Endothelial cell of umbilical vein (primary cell): Measurements from ENCODE around the gene MRFAP1. TPM values are rescaled to one million over a fixed set of nuclear protein-coding genes. Genes with fewer than 3 reads are reported as not detected.

Experiments
- BruUV-seq: library from RNA; stranded (reverse); fragments of 400-500 nt; replicated peaks from 2 replicates; lab custom pipeline; 2021; lab: Mats Ljungman, UMichigan
- CTCF ChIA-PET: fragments of 300-600, 350-600 bp; sonication (Branson Sonifier 250); formaldehyde crosslinking; loops from one replicate; lab custom pipeline; 2021; ENCODE audit warnings: antibody characterized with exemption, inconsistent platforms; lab: Charles Lee
- POLR2A ChIA-PET: fragments of 300-600, 350-600 bp; sonication (Branson Sonifier 250); formaldehyde crosslinking; loops from one replicate; lab custom pipeline; 2021; ENCODE audit warnings: antibody characterized with exemption, inconsistent platforms; lab: Charles Lee
- DNase-seq: peaks from one replicate; pipeline ENCODE4 v3.0.0-alpha.2; 2011; ENCODE audit warnings: low read depth, low spot score
- FAIRE-seq: peaks from 2 replicates; lab custom pipeline; 2011; peaks lifted over from hg19 to GRCh38; lab: Jason Lieb, UNC
- H2AFZ ChIP-seq: 2 replicates; pipeline ENCODE4 v1.6.0; 2012; ENCODE audit warnings: low read depth, low read length, control low read depth, inconsistent platforms
- H3K27ac ChIP-seq: 2 replicates; pipeline ENCODE4 v1.5.1; 2011; ENCODE audit warnings: low read depth, mild to moderate bottlenecking, control low read depth, low read length, moderate library complexity; ENCODE audit not compliant: insufficient read depth
- H3K27me3 ChIP-seq, 2 experiments: 2 replicates each; pipeline versions ENCODE4 v1.6.0 to v1.6.1; 2011; ENCODE audit warnings: low read length in 2 of 2, mixed read lengths in 1 of 2; ENCODE audit not compliant: control insufficient read depth in 2 of 2, insufficient read depth in 2 of 2
- H3K36me3 ChIP-seq, 2 experiments: 2 replicates in 1 of 2; 3 replicates in 1 of 2; pipeline ENCODE4 v1.5.1; 2011; ENCODE audit warnings: low read length in 2 of 2, mild to moderate bottlenecking in 1 of 2, moderate library complexity in 1 of 2; ENCODE audit not compliant: control insufficient read depth in 2 of 2, insufficient read depth in 2 of 2; ENCODE audit errors: extremely low read depth in 1 of 2
- H3K4me1 ChIP-seq: 3 replicates; pipeline ENCODE4 v1.5.1; 2011; ENCODE audit warnings: mild to moderate bottlenecking, low read length; ENCODE audit not compliant: control insufficient read depth, insufficient read depth; ENCODE audit errors: extremely low read depth
- H3K4me2 ChIP-seq: 2 replicates; pipeline ENCODE4 v1.6.1; 2011; ENCODE audit warnings: low read length, control low read depth, mixed read lengths; ENCODE audit not compliant: insufficient read depth
- H3K4me3 ChIP-seq, 3 experiments: fragments of 200-600 bp in 1 of 3; sonication (generic), shearing (Covaris generic) in 1 of 3; replicated peaks in 1 of 3; 2 replicates each; pipeline ENCODE4 v1.5.1; 2011 to 2016; ENCODE audit warnings: control low read depth in 3 of 3, low read length in 3 of 3, mild to moderate bottlenecking in 2 of 3, inconsistent platforms in 1 of 3, low read depth in 1 of 3, moderate library complexity in 1 of 3; ENCODE audit not compliant: insufficient read depth in 1 of 3
- H3K79me2 ChIP-seq: 2 replicates; pipeline ENCODE4 v1.6.0; 2012; ENCODE audit warnings: low read length, inconsistent platforms; ENCODE audit not compliant: control insufficient read depth, insufficient read depth
- H3K9ac ChIP-seq: replicated peaks from 2 replicates; pipeline ENCODE3; 2011; ENCODE audit warnings: low read length, control low read depth; ENCODE audit not compliant: insufficient read depth; ENCODE audit errors: extremely low read depth
- H3K9me1 ChIP-seq: replicated peaks from 3 replicates; pipeline ENCODE4 v1.6.0; 2011; ENCODE audit warnings: mild to moderate bottlenecking, low read length; ENCODE audit not compliant: control insufficient read depth, insufficient read depth; ENCODE audit errors: extremely low read depth
- H3K9me3 ChIP-seq: replicated peaks from 2 replicates; pipeline ENCODE4 v1.5.1; 2012; ENCODE audit warnings: low read length, inconsistent platforms; ENCODE audit not compliant: control insufficient read depth, insufficient read depth
- H4K20me1 ChIP-seq: replicated peaks from 2 replicates; pipeline ENCODE3; 2011; ENCODE audit warnings: mild to moderate bottlenecking, low read length; ENCODE audit not compliant: control insufficient read depth, insufficient read depth; ENCODE audit errors: extremely low read depth
- EZH2 ChIP-seq: IDR thresholded peaks from 2 replicates; pipeline ENCODE4 v1.6.1; 2012; ENCODE audit warnings: borderline replicate concordance, low read depth, mild to moderate bottlenecking, moderate library complexity, low read length, inconsistent platforms; ENCODE audit not compliant: severe bottlenecking
- FOS ChIP-seq: IDR thresholded peaks from 2 replicates; pipeline ENCODE4 v1.6.1; 2011; ENCODE audit warnings: mild to moderate bottlenecking, low read length, moderate library complexity, borderline replicate concordance; ENCODE audit not compliant: insufficient read depth
- GATA2 ChIP-seq: IDR thresholded peaks from 2 replicates; pipeline ENCODE4 v1.7.0; 2011; ENCODE audit warnings: low read depth, mild to moderate bottlenecking, moderate library complexity, mixed read lengths, low read length; ENCODE audit not compliant: insufficient read length, insufficient read depth
- JUN ChIP-seq: IDR thresholded peaks from 2 replicates; pipeline ENCODE4 v1.6.1; 2011; ENCODE audit warnings: borderline replicate concordance, low read depth; ENCODE audit not compliant: insufficient read length, insufficient read depth
- MYC ChIP-seq: IDR thresholded peaks from one replicate; pipeline ENCODE4 v1.6.1; 2011; ENCODE audit warnings: mild to moderate bottlenecking, low read depth, low read length
- POLR2A ChIP-seq: IDR thresholded peaks from 2 replicates; pipeline ENCODE4 v1.6.1; 2012; ENCODE audit warnings: low read depth, mild to moderate bottlenecking, control low read depth, low read length
- POLR2AphosphoS5 ChIP-seq: IDR thresholded peaks from 2 replicates; pipeline ENCODE4 v1.6.1; 2012; ENCODE audit warnings: low read depth, mild to moderate bottlenecking, control low read depth, low read length, moderate library complexity; ENCODE audit not compliant: insufficient read depth
- dilution Hi-C: fragments of 300-500 bp; cut with MboI; formaldehyde crosslinking; loops from one replicate; pipeline ENCODE4 v1.15.0; 2019; ENCODE audit warnings: low sequenced_read_pairs; ENCODE audit not compliant: extremely low pct_ligation_motif_present
- intact Hi-C: fragments of 100-400 bp; cut with micrococcal nuclease; formaldehyde crosslinking; loops from one replicate; pipeline ENCODE4 v1.10.0; 2022
- polyA plus RNA-seq, 4 experiments: library from polyadenylated mRNA; depleted of rRNA in 3 of 4; stranded (reverse) in 3 of 4; unstranded in 1 of 4; fragments of >200 nt; gene quantifications; 2 replicates each; pipeline versions ENCODE4 v1.2.1 to v1.2.3, GENCODE V29; 2011 to 2012; ENCODE audit warnings: missing spikeins in 1 of 4
- total RNA-seq: library from RNA; stranded (reverse); gene quantifications from 2 replicates; pipeline ENCODE4 v1.2.3, GENCODE V29; 2021
- TF ChIP-seq, protein P1 (sequence below), 2 donors: IDR thresholded peaks; 1 replicate in 1 of 2; 2 replicates in 1 of 2; pipeline ENCODE4 v1.5.1; 2011; ENCODE audit warnings: low read length in 2 of 2, mild to moderate bottlenecking in 2 of 2, moderate library complexity in 2 of 2, control low read depth in 1 of 2, inconsistent platforms in 1 of 2, low read depth in 1 of 2; ENCODE audit not compliant: insufficient read depth in 1 of 2; ENCODE audit errors: extremely low read depth in 1 of 2
- TF ChIP-seq, protein P2 (sequence below): IDR thresholded peaks from 2 replicates; pipeline ENCODE4 v1.6.1; 2011; ENCODE audit not compliant: insufficient read depth, insufficient read length

The MRFAP1 gene
- total and polyA plus RNA-seq, 2 donors (not counting 3 experiments of a cell fraction or from before 2014, with no cell fraction given) = 170 to 317 TPM

DNA sequence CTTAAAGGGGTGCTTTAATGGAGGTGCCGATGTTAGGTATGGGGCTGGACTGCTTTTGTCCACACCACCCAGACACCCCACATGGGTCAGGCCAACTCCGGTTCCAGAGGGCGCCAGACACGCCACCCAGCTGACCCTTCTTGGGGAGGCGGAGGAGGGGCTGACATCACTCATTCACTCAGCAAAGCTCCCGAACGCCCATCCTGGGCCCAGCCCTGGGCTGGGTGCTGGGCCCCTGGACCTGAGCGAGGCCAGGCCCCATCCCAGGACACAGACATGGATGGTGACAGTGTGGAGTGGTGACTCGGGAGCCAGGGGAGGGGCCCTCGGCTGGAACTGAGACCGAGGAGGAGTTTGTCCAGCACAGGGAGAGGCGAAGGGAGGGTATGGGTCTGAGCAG, 37.4 kb upstream of the MRFAP1 start:
- Histone ChIP-seq H3K4me1 (no peaks in the 10 kb centered on the region), H3K79me2 (no peaks in the 10 kb centered on the region), H3K36me3 (peaks cover 0 to 3% of the 10 kb centered on the region in 2 experiments), H3K9me1 (no peaks in the 10 kb centered on the region), H2AFZ (no peak overlapping the region), H3K27ac (no peak overlapping the region), H3K9ac (no peak overlapping the region), H3K4me3 (no peak overlapping the region), H3K4me2 (no peak overlapping the region), H3K9me3 (no peaks in the 10 kb centered on the region), H4K20me1 (no peaks in the 10 kb centered on the region), H3K27me3 (no peaks in the 10 kb centered on the region)
- dilution Hi-C loops = no loop called here
- BruUV-seq = no TSS peak
- DNase-seq (no peak), FAIRE-seq (no peak)
- CTCF ChIA-PET = no interaction called here
- POLR2A ChIA-PET = no interaction called here
- intact Hi-C loops = no loop called here
- no peak for TF ChIP-seq POLR2A
- no peak for TF ChIP-seq FOS
- no peak for TF ChIP-seq EZH2
- TF ChIP-seq, protein P1, sequence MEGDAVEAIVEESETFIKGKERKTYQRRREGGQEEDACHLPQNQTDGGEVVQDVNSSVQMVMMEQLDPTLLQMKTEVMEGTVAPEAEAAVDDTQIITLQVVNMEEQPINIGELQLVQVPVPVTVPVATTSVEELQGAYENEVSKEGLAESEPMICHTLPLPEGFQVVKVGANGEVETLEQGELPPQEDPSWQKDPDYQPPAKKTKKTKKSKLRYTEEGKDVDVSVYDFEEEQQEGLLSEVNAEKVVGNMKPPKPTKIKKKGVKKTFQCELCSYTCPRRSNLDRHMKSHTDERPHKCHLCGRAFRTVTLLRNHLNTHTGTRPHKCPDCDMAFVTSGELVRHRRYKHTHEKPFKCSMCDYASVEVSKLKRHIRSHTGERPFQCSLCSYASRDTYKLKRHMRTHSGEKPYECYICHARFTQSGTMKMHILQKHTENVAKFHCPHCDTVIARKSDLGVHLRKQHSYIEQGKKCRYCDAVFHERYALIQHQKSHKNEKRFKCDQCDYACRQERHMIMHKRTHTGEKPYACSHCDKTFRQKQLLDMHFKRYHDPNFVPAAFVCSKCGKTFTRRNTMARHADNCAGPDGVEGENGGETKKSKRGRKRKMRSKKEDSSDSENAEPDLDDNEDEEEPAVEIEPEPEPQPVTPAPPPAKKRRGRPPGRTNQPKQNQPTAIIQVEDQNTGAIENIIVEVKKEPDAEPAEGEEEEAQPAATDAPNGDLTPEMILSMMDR (IDR thresholded peaks at IDR 0.05; ENCODE audit: extremely low read depth in 1 of 2, insufficient read depth in 1 of 2, low read depth in 1 of 2, low read length in 2 of 2) = no peak
- TF ChIP-seq, protein P2, sequence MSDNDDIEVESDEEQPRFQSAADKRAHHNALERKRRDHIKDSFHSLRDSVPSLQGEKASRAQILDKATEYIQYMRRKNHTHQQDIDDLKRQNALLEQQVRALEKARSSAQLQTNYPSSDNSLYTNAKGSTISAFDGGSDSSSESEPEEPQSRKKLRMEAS = no peak
- no peak for TF ChIP-seq GATA2
- no peak for TF ChIP-seq POLR2AphosphoS5
- TF ChIP-seq MYC = no peak
- TF ChIP-seq JUN = no peak
